Breast epithelium (tissue), 3 donors: ENCODE results near the gene HSPA4.

Experiments used
- CTCF ChIP-seq, 3 donors: fragments of 450-650 bp; IDR thresholded peaks; one replicate each; pipeline ENCODE4 v1.5.1; 2016 to 2017; ENCODE audit warnings: antibody characterized with exemption in 3 of 3, mild to moderate bottlenecking in 3 of 3, moderate library complexity in 3 of 3
- POLR2A ChIP-seq: fragments of 450-650 bp; IDR thresholded peaks from one replicate; pipeline ENCODE4 v1.6.1; 2016; ENCODE audit warnings: antibody characterized with exemption, mild to moderate bottlenecking, moderate library complexity
- POLR2AphosphoS5 ChIP-seq, 3 donors: sonication (generic); formaldehyde crosslinking; IDR thresholded peaks; one replicate each; pipeline ENCODE4 v1.6.1; 2017; ENCODE audit warnings: antibody characterized with exemption in 3 of 3

DNA sequence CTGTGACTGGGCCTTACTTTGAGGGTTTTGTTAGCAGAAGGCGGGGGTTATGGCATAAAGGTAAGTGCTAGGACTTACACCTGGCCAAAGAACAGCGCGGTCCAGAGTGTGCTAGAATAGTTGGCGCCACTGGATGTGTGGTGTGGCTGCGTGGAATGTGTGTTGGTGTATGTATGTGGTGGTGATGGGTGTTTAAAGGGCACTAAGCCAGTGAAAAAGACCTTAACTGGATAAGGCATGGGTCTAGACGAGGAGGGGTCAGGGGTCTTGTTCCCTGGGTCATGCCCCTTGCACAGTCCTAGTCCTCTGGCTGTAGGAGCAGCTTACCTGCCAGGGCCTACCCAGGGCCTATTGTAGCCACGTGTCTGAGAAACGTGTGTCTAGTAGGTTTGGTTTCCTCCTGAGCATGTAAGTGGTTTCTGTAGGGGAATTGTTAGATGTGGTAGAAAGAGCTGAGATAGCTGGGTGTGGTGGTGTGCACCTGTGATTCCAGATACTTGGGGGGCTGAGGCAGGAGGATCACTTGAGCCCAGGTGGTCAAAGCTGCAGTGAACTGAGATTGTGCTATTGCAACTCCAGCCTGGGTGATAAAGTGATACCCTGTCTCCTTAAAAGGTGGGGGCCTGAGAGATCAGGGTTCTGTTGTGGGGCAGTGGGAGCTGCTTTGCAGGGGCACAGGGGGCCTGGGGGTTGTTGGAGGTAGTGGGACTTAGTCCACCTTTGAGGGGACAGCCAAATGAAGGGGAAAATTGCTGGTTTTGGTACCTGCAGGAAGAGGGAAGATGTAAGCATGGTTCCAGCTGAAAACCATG, 55.2 kb downstream of the HSPA4 start:
- no peak for TF ChIP-seq POLR2A
- TF ChIP-seq CTCF (IDR thresholded peaks at IDR 0.05), result no peak
- no peak for TF ChIP-seq POLR2AphosphoS5 (IDR thresholded peaks at IDR 0.05)
